KOPT-K1 (cell line): ENCODE measurements around the gene TRAPPC6A.
A peak's percentile ranks its signal among the peaks of the same experiment; 100 is the strongest.

ENCODE experiments used
- H3K27ac ChIP-seq: fragments of 200-600 bp; sonication (generic); 2 replicates; pipeline ENCODE4 v1.5.1; 2016; ENCODE audit warnings: antibody characterized with exemption, mild to moderate bottlenecking, low read depth, low read length; ENCODE audit not compliant: poor library complexity, severe bottlenecking
- H3K36me3 ChIP-seq: fragments of 200-600 bp; sonication (generic); 2 replicates; pipeline ENCODE4 v1.5.1; 2017; ENCODE audit warnings: antibody characterized with exemption, mild to moderate bottlenecking, low read length, moderate library complexity; ENCODE audit not compliant: insufficient read depth
- H3K9me3 ChIP-seq: fragments of 200-600 bp; sonication (generic); 2 replicates; pipeline ENCODE4 v1.5.1; 2017; ENCODE audit warnings: antibody characterized with exemption, low read length, mild to moderate bottlenecking; ENCODE audit not compliant: insufficient read depth, poor library complexity, severe bottlenecking

TRAPPC6A gene

GRCh38 chr19:45202637-45203036, 24.6 kb upstream of the TRAPPC6A start:
- Histone ChIP-seq H3K36me3 (no peaks in the 10 kb centered on the region), H3K27ac (no peak overlapping the region), H3K9me3 (no peaks in the 10 kb centered on the region)

GRCh38 chr19:45200568-45200967, 22.5 kb upstream of the TRAPPC6A start:
- no peaks in the 10 kb centered on the region for H3K9me3 ChIP-seq
- H3K36me3 ChIP-seq = no peaks in the 10 kb centered on the region
- H3K27ac ChIP-seq = no peak overlapping the region

GRCh38 chr19:45195764-45196163, 17.7 kb upstream of the TRAPPC6A start:
- no peak overlapping the region for H3K27ac ChIP-seq

GRCh38 chr19:45191375-45191774, 13.3 kb upstream of the TRAPPC6A start:
- Histone ChIP-seq H3K27ac (no peak overlapping the region), H3K9me3 (no peaks in the 10 kb centered on the region), H3K36me3 (no peaks in the 10 kb centered on the region)

More at GRCh38 chr19:45195764-45196163, 17.7 kb upstream of the TRAPPC6A start:
- Histone ChIP-seq H3K36me3 (no peaks in the 10 kb centered on the region), H3K9me3 (no peaks in the 10 kb centered on the region)

GRCh38 chr19:45189971-45190370, 11.9 kb upstream of the TRAPPC6A start:
- Histone ChIP-seq H3K36me3 (no peaks in the 10 kb centered on the region), H3K9me3 (no peaks in the 10 kb centered on the region), H3K27ac (no peak overlapping the region)

- Histone ChIP-seq H3K27ac (no peak overlapping the region), H3K36me3 (no peaks in the 10 kb centered on the region), H3K9me3 (no peaks in the 10 kb centered on the region)
These were observed 9.5 kb upstream of the TRAPPC6A start for GRCh38 chr19:45187421-45188100.

GRCh38 chr19:45186509-45187334, 8.7 kb upstream of the TRAPPC6A start:
- Histone ChIP-seq H3K27ac (no peak overlapping the region), H3K9me3 (no peaks in the 10 kb centered on the region), H3K36me3 (no peaks in the 10 kb centered on the region)

- peaks cover 3% of the 10 kb centered on the region; the same call in 1 of the 2 replicates for H3K36me3 ChIP-seq
- no peak overlapping the region for H3K27ac ChIP-seq
These were observed 6.1 kb upstream of the TRAPPC6A start for GRCh38 chr19:45184115-45184514.

GRCh38 chr19:45182758-45183157, 4.7 kb upstream of the TRAPPC6A start:
- Histone ChIP-seq H3K36me3 (peaks cover 3% of the 10 kb centered on the region; the same call in 1 of the 2 replicates), H3K9me3 (no peaks in the 10 kb centered on the region), H3K27ac (no peak overlapping the region)

More at GRCh38 chr19:45184115-45184514, 6.1 kb upstream of the TRAPPC6A start:
- no peaks in the 10 kb centered on the region for H3K9me3 ChIP-seq

- Histone ChIP-seq H3K36me3 (peaks cover 3% of the 10 kb centered on the region; the same call in 1 of the 2 replicates), H3K27ac (no peak overlapping the region)
These were observed 2.9 kb upstream of the TRAPPC6A start for GRCh38 chr19:45180936-45181335.

GRCh38 chr19:45179892-45180370, 1.9 kb upstream of the TRAPPC6A start:
- Histone ChIP-seq H3K36me3 (peaks cover 3% of the 10 kb centered on the region; the same call in 1 of the 2 replicates), H3K9me3 (no peaks in the 10 kb centered on the region), H3K27ac (no peak overlapping the region)

More at GRCh38 chr19:45180936-45181335, 2.9 kb upstream of the TRAPPC6A start:
- H3K9me3 ChIP-seq = no peaks in the 10 kb centered on the region

- Histone ChIP-seq H3K27ac (peak overlapping the region; percentile 48), H3K9me3 (no peaks in the 10 kb centered on the region), H3K36me3 (peaks cover 3% of the 10 kb centered on the region; the same call in 1 of the 2 replicates)
These were observed 1.2 kb upstream of the TRAPPC6A start for GRCh38 chr19:45179072-45179891.

- peaks cover 3% of the 10 kb centered on the region; the same call in 1 of the 2 replicates for H3K36me3 ChIP-seq
These were observed 430 bp upstream of the TRAPPC6A start, which contains the start of gene BLOC1S3 for GRCh38 chr19:45178262-45179071. Gene BLOC1S3 (plus strand): TSS chr19:45178784. CDS start chr19:45179297, 513 bp downstream.

More at GRCh38 chr19:45178262-45179071, 430 bp upstream of the TRAPPC6A start, which contains the start of gene BLOC1S3:
- peak within 1 kb of the TSS; percentile 57 for H3K27ac ChIP-seq
- no peaks in the 10 kb centered on the region for H3K9me3 ChIP-seq
